GM23338 (cell line): ENCODE data around the gene MTA3. TPM values are rescaled to one million over a fixed set of nuclear protein-coding genes. Genes with fewer than 3 reads are reported as not detected.
"Not testable (repeated sequence)": the region's sequence is repeated elsewhere in the genome, so short reads cannot be mapped to it uniquely, and the experiment has no call there.

ENCODE experiments used
- ATAC-seq: fragments of 200-7000 bp; cut with Tn5 transposase; 3 replicates; pipeline ENCODE4 v1.9.1; 2020
- DNase-seq: peaks from one replicate; pipeline ENCODE4 v3.0.0-alpha.2; 2015; ENCODE audit warnings: low spot score
- H2AFZ ChIP-seq: fragments of 200-600 bp; sonication (generic); 2 replicates; pipeline ENCODE4 v1.8.0; 2016; ENCODE audit warnings: antibody characterized with exemption, mild to moderate bottlenecking, moderate library complexity
- H3F3A ChIP-seq: fragments of 200-600 bp; sonication (generic); replicated peaks from 2 replicates; pipeline ENCODE4 v1.8.0; 2017; ENCODE audit warnings: antibody characterized with exemption, mixed run types, low read depth
- H3K27ac ChIP-seq: fragments of 200-600 bp; sonication (generic); 2 replicates; pipeline ENCODE4 v1.6.1; 2016; ENCODE audit warnings: low read depth
- H3K27me3 ChIP-seq: fragments of 200-600 bp; sonication (generic); 2 replicates; pipeline ENCODE4 v1.8.0; 2016; ENCODE audit warnings: mild to moderate bottlenecking, mixed run types, moderate library complexity; ENCODE audit not compliant: insufficient read depth
- H3K36me3 ChIP-seq: fragments of 200-600 bp; sonication (generic); 2 replicates; pipeline ENCODE4 v1.8.0; 2016; ENCODE audit warnings: mild to moderate bottlenecking; ENCODE audit not compliant: insufficient read depth
- H3K4me1 ChIP-seq: fragments of 200-600 bp; sonication (generic); 2 replicates; pipeline ENCODE4 v1.8.0; 2016; ENCODE audit warnings: mild to moderate bottlenecking, moderate library complexity; ENCODE audit not compliant: insufficient read depth
- H3K4me2 ChIP-seq: fragments of 200-600 bp; sonication (generic); 2 replicates; pipeline ENCODE4 v1.7.1; 2017; ENCODE audit warnings: mixed run types
- H3K4me3 ChIP-seq: fragments of 200-600 bp; sonication (generic); 2 replicates; pipeline ENCODE4 v1.6.1; 2016; ENCODE audit warnings: mixed run types
- H3K79me2 ChIP-seq: fragments of 200-600 bp; sonication (generic); replicated peaks from 2 replicates; pipeline ENCODE4 v1.8.0; 2017; ENCODE audit warnings: mild to moderate bottlenecking; ENCODE audit not compliant: insufficient read depth
- H3K9me2 ChIP-seq: fragments of 200-600 bp; sonication (generic); 2 replicates; pipeline ENCODE4 v1.8.0; 2017; ENCODE audit not compliant: insufficient read depth
- H4K20me1 ChIP-seq: fragments of 200-600 bp; sonication (generic); replicated peaks from 2 replicates; pipeline ENCODE4 v1.8.0; 2017; ENCODE audit warnings: mild to moderate bottlenecking; ENCODE audit not compliant: insufficient read depth
- H3K27ac Mint-ChIP-seq: 2 replicates; pipeline ENCODE4 v1.8.0; 2020; ENCODE audit warnings: inconsistent platforms, mild to moderate bottlenecking, moderate library complexity, mixed read lengths
- H3K27me3 Mint-ChIP-seq: 3 replicates; pipeline ENCODE4 v1.8.0; 2022; ENCODE audit warnings: low read depth, mild to moderate bottlenecking, moderate library complexity, mixed read lengths, inconsistent platforms; ENCODE audit not compliant: insufficient read depth, poor library complexity
- H3K36me3 Mint-ChIP-seq: 3 replicates; pipeline ENCODE4 v1.8.0; 2021; ENCODE audit warnings: low read depth, mild to moderate bottlenecking, inconsistent platforms, moderate library complexity, mixed read lengths
- H3K4me1 Mint-ChIP-seq: 3 replicates; pipeline ENCODE4 v1.8.0; 2020; ENCODE audit warnings: mild to moderate bottlenecking, inconsistent platforms, mixed read lengths
- H3K4me3 Mint-ChIP-seq: 3 replicates; pipeline ENCODE4 v1.8.0; 2021; ENCODE audit warnings: moderate library complexity, mild to moderate bottlenecking, inconsistent platforms, mixed read lengths
- H3K9me3 Mint-ChIP-seq: 3 replicates; pipeline ENCODE4 v1.8.0; 2020; ENCODE audit warnings: moderate library complexity, mild to moderate bottlenecking, inconsistent platforms, mixed read lengths
- EZH2phosphoT487 ChIP-seq: fragments of 200-600 bp; sonication (generic); IDR thresholded peaks from one replicate; pipeline ENCODE4 v1.8.1; 2018; ENCODE audit warnings: antibody characterized with exemption; ENCODE audit not compliant: unreplicated experiment
- ZNF114 ChIP-seq: fragments of 250-450 bp; sonication (Bioruptor Pico); IDR thresholded peaks from 2 replicates; pipeline ENCODE4 v1.5.0; 2020; ENCODE audit warnings: mild to moderate bottlenecking, moderate library complexity
- polyA plus RNA-seq: library from polyadenylated mRNA; unstranded; fragments of >200 nt; fragmentation: Nextera tagmentation; extraction: Ambion mirVana; gene quantifications from 2 replicates; pipeline ENCODE4 v1.2.1, GENCODE V29; 2016
- total RNA-seq: library from RNA; depleted of rRNA; stranded (reverse); fragments of >200 nt; shearing (Covaris generic); gene quantifications from 2 replicates; pipeline ENCODE4 v1.2.3, GENCODE V29; 2014
- TF ChIP-seq, protein P1 (sequence below), 2 experiments: fragments of 200-600 bp in 1 of 2; sonication (generic) in 1 of 2; conservative IDR thresholded peaks; 2 replicates each; pipeline versions ENCODE4 v1.5.1 to v1.6.1; 2016 to 2017; ENCODE audit warnings: antibody characterized with exemption in 2 of 2, low read depth in 2 of 2, mild to moderate bottlenecking in 2 of 2, moderate library complexity in 1 of 2
- TF ChIP-seq, protein P2 (sequence below): IDR thresholded peaks from one replicate; pipeline ENCODE4 v1.6.1; 2018; ENCODE audit warnings: antibody characterized with exemption; ENCODE audit not compliant: unreplicated experiment
- TF ChIP-seq, protein P3 (sequence below): IDR thresholded peaks from 2 replicates; pipeline ENCODE4 v1.6.1; 2016; ENCODE audit warnings: antibody characterized with exemption

MTA3 gene
- total and polyA plus RNA-seq, 2 experiments from 2014 or later: 162 to 208 TPM

DNA sequence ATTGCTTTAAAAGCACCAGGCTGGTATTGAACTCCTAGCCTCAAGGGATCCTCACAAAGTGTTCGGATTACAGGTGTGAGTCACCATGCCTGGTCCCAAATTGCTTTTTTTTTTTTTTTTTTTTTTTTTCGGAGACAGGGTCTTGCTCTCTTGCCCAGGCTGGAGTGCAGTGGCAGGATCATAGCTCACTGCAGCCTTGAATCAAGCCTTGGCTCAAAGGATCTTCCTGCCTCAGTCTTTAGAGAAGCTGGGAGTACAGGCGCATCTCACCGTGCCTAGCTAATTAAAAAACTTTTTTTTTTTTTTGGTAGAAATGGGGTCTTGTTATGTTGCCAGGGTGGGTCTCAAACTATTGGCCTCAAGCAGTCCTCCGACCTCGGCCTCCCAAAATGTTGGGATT is 12.8 kb downstream of the MTA3 start:
- Histone ChIP-seq H3K79me2 (peaks cover 100% of the 10 kb centered on the region), H3K9me2 (no peaks in the 10 kb centered on the region), H3K4me2 (no peak overlapping the region), H3K4me1 (no peaks in the 10 kb centered on the region), H2AFZ (no peak overlapping the region), H3K36me3 (peaks cover 53% of the 10 kb centered on the region), H3K27me3 (no peaks in the 10 kb centered on the region), H3F3A (peaks cover 4% of the 10 kb centered on the region; the same call in 1 of the 2 replicates), H4K20me1 (peaks cover 51% of the 10 kb centered on the region), H3K27ac (no peak overlapping the region), H3K4me3 (no peak overlapping the region)
- Mint-ChIP-seq H3K36me3 (peaks cover 84% of the 10 kb centered on the region), H3K4me1 (no peaks in the 10 kb centered on the region), H3K27me3 (peaks cover 6% of the 10 kb centered on the region), H3K27ac (no peak overlapping the region), H3K9me3 (no peaks in the 10 kb centered on the region), H3K4me3 (no peak overlapping the region)
- TF ChIP-seq ZNF114 (CRISPR knock-in tag): no peak
- TF ChIP-seq, protein P1, sequence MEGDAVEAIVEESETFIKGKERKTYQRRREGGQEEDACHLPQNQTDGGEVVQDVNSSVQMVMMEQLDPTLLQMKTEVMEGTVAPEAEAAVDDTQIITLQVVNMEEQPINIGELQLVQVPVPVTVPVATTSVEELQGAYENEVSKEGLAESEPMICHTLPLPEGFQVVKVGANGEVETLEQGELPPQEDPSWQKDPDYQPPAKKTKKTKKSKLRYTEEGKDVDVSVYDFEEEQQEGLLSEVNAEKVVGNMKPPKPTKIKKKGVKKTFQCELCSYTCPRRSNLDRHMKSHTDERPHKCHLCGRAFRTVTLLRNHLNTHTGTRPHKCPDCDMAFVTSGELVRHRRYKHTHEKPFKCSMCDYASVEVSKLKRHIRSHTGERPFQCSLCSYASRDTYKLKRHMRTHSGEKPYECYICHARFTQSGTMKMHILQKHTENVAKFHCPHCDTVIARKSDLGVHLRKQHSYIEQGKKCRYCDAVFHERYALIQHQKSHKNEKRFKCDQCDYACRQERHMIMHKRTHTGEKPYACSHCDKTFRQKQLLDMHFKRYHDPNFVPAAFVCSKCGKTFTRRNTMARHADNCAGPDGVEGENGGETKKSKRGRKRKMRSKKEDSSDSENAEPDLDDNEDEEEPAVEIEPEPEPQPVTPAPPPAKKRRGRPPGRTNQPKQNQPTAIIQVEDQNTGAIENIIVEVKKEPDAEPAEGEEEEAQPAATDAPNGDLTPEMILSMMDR (conservative IDR thresholded peaks at IDR 0.05; ENCODE audit: low read depth in 2 of 2): no peak
- TF ChIP-seq EZH2phosphoT487: no peak
- TF ChIP-seq, protein P2, sequence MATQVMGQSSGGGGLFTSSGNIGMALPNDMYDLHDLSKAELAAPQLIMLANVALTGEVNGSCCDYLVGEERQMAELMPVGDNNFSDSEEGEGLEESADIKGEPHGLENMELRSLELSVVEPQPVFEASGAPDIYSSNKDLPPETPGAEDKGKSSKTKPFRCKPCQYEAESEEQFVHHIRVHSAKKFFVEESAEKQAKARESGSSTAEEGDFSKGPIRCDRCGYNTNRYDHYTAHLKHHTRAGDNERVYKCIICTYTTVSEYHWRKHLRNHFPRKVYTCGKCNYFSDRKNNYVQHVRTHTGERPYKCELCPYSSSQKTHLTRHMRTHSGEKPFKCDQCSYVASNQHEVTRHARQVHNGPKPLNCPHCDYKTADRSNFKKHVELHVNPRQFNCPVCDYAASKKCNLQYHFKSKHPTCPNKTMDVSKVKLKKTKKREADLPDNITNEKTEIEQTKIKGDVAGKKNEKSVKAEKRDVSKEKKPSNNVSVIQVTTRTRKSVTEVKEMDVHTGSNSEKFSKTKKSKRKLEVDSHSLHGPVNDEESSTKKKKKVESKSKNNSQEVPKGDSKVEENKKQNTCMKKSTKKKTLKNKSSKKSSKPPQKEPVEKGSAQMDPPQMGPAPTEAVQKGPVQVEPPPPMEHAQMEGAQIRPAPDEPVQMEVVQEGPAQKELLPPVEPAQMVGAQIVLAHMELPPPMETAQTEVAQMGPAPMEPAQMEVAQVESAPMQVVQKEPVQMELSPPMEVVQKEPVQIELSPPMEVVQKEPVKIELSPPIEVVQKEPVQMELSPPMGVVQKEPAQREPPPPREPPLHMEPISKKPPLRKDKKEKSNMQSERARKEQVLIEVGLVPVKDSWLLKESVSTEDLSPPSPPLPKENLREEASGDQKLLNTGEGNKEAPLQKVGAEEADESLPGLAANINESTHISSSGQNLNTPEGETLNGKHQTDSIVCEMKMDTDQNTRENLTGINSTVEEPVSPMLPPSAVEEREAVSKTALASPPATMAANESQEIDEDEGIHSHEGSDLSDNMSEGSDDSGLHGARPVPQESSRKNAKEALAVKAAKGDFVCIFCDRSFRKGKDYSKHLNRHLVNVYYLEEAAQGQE: no peak
- TF ChIP-seq, protein P3, sequence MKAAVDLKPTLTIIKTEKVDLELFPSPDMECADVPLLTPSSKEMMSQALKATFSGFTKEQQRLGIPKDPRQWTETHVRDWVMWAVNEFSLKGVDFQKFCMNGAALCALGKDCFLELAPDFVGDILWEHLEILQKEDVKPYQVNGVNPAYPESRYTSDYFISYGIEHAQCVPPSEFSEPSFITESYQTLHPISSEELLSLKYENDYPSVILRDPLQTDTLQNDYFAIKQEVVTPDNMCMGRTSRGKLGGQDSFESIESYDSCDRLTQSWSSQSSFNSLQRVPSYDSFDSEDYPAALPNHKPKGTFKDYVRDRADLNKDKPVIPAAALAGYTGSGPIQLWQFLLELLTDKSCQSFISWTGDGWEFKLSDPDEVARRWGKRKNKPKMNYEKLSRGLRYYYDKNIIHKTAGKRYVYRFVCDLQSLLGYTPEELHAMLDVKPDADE: no peak
- DNase-seq (no peak), ATAC-seq (no peak)

DNA sequence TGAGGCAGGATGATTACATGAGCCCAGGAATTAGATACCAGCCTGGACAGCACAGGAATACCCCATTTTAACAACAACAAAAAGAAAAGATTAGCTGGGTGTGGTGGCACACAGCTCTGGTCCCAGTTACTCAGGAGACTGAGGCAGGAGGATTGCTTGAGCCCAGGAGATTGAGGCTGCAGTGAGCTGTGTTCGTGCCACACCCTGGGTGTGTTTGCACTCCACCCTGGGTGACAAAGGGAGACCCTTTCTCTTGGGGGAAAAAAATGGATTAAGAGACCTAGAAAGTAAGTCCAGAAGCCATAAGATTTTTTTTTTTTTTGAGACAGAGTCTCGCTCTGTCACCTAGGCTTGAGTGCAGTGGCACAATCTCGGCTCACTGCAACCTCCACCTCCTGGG is 16.2 kb downstream of the MTA3 start:
- DNase-seq, H3K27ac Mint-ChIP-seq, H3K4me2 ChIP-seq, H3K4me1 Mint-ChIP-seq, ATAC-seq, H3K27me3 ChIP-seq, H3F3A ChIP-seq, H2AFZ ChIP-seq, H3K4me3 ChIP-seq, H3K27ac ChIP-seq, H3K27me3 Mint-ChIP-seq, H3K9me3 Mint-ChIP-seq, H3K4me3 Mint-ChIP-seq, H3K4me1 ChIP-seq, H3K9me2 ChIP-seq: not testable (repeated sequence)
- peaks cover 38% of the 10 kb centered on the region for H3K36me3 ChIP-seq
- peaks cover 49% of the 10 kb centered on the region for H4K20me1 ChIP-seq
- H3K79me2 ChIP-seq: peaks cover 100% of the 10 kb centered on the region
- H3K36me3 Mint-ChIP-seq: peaks cover 71% of the 10 kb centered on the region
